Activated CD4-positive, alpha-beta T cell treated with anti-CD3 and anti-CD28 coated beads, Interleukin-2, Interleukin-6, amounts not matched to agents 100 ng/mL and 50 ng/mL, durations not matched to agents 16 hours and 8 hours (primary cell): ENCODE data around the gene CFAP46.
"Not testable (repeated sequence)": the region's sequence is repeated elsewhere in the genome, so short reads cannot be mapped to it uniquely, and the experiment has no call there.

Source experiments
- DNase-seq: peaks from one replicate; pipeline ENCODE4 v3.0.0-alpha.2; 2020

CFAP46 gene

GRCh38 chr10:132943791-132944404 is 1.5 kb upstream of the CFAP46 start:
- DNase-seq = no peak

DNA sequence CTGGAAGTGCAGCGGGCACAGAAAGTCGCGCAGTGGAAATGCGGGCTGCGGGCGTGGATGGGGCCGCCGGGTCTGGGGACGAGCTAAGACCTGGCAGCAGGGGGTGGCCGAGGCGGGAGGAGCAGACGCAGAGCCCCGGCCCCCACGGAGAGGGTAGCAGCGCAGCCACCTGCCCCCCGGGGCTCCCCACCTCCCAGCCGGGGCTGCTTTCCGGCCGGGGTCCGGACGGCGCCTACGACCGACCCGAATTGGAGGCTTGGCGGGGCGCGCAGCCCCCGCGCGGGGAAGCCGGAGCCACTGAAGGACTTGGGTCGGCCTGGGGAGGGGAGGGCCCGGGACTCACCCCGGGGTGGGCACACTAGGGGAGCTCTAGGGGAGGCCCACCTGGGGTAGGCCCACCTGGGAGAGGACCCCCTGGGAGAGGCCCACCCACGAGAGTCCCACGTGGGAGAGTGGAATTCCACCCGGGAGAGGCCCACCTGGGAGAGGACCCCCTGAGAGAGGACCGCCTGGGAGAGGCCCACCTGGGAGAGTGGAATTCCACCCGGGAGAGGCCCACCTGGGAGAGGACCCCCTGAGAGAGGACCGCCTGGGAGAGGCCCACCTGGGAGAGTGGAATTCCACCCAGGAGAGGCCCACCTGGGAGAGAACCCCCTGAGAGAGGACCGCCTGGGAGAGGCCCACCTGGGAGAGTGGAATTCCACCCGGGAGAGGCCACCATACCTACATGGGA is 854 bp upstream of the CFAP46 start:
- no peak for DNase-seq

GRCh38 chr10:132941640-132942051 is 724 bp downstream of the CFAP46 start:
- DNase-seq = no peak

- DNase-seq = no peak
Observed at GRCh38 chr10:132940791-132941465, 1.4 kb downstream of the CFAP46 start.

DNA sequence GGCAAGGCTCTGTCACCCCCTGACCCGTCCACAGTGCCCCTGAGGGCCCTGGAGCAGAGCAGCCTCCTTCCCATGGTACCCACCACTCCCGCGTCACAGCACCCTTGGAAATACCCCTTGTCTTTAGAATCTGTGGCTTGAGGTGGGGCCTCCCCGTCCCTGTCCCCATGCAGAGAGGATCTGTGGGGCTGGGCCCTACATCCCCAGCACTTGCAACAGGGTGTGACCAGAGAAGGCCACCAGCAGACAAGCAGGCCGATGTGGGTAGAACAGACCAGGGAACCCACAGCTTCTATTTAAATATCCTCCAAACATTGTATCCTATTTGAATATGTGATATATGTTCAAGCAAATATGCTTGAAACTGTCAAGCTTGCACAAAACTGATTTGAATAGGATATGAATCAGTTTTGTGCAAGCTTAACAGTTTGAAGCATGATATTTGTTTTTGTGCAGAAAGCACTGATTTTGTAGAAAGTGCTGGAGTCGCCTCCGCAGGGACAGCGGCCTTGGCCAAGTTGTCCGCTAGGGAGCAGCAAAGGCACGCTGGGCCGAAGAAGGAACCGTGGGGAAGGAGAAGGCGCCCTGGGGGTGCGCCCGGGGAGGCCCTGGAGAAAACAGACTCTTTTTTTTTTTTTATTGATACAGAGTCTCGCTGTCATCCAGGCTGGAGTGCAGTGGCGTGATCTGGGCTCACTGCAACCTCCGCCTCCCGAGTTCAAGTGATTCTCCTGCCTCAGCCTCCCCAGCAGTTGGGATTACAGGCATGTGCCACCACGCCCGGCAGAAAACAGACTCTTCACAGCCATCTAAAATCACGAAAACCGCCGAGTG is 2.2 kb downstream of the CFAP46 start:
- peak; percentile 69 for DNase-seq

DNA sequence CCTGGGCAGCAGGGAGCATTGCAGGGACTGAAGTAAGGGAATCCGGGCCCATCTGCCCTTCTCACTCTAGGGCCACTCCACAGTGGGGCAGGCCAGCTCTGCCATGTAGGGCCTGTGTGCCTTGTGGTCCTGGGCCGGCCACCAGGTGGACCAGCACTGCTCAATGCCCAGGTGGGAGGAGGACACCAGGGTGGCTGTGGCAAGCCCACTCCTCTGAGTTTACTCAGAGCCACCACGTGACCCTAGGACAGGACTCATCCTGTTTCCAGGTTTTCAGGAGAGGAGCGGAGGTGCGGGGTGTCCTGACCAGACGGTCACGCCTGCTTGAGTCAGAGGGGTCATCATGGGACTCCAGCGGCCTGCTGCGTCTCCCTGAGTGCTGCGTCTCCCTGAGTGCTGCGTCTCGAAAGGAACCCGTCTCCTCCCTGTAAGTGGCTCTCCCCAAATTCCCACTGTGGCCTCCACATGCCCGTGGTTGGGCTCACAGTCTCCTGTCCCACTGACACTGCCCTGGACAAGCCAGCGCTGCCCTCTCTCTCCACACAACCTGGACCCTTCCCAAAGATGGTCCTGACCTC is 2.9 kb downstream of the CFAP46 start:
- DNase-seq = no peak

- no peak for DNase-seq
Observed at GRCh38 chr10:132938472-132939339, 3.7 kb downstream of the CFAP46 start.

- no peak for DNase-seq
Observed at GRCh38 chr10:132937861-132938260, 4.5 kb downstream of the CFAP46 start.

DNA sequence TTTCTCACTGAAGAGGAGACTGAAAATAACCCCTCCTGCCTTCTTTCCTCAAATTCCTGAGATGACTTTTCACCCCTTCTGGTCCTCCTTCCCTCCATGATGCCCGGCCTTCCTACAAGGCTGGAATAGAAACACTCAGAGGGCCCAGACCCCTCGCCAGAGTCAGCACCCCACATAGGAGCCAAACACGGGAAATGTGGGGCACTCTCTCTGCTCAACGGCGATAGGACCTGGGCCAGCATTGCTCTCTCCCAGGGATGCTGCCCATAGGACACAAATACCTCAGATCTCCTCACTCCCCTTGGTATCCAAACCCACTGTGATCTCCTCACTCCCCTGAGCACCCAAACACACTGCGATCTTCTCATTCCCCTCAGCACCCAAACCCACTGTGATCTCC is 7.4 kb downstream of the CFAP46 start:
- DNase-seq = no peak

DNA sequence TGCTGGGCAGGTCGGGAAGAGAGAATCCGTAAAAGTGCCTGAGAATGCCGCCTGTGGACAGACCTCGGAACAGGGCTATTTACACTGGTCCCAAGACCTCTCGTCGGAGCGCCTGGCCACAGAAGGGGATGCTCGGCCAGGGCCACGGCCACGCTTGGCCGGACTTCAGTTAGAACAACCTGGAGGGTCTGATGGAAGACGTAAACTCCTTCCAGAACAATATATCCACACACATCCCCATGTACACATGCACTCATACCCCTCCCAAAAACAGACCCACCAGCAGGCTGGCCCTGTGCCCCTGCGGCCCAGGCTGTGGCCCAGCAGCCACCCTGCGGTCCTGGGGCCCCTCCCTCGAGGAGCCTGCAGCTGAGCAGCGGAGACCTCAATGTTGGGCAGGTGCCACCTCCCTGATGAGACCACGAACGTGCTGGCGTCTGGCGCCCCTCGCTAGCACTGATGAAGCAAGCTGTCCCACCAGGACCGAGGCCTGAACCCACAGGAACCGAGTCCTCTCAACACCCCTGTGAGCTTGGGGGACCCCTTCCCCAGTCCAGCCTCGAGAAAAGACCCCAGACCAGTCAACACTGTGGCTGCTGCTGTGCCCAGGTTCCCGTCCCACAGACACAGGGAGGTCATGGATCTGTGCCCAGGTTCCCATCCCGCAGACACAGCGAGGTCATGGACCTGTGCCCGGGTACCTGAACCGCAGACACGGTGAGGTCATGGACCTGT is 8.9 kb downstream of the CFAP46 start:
- no peak for DNase-seq

DNA sequence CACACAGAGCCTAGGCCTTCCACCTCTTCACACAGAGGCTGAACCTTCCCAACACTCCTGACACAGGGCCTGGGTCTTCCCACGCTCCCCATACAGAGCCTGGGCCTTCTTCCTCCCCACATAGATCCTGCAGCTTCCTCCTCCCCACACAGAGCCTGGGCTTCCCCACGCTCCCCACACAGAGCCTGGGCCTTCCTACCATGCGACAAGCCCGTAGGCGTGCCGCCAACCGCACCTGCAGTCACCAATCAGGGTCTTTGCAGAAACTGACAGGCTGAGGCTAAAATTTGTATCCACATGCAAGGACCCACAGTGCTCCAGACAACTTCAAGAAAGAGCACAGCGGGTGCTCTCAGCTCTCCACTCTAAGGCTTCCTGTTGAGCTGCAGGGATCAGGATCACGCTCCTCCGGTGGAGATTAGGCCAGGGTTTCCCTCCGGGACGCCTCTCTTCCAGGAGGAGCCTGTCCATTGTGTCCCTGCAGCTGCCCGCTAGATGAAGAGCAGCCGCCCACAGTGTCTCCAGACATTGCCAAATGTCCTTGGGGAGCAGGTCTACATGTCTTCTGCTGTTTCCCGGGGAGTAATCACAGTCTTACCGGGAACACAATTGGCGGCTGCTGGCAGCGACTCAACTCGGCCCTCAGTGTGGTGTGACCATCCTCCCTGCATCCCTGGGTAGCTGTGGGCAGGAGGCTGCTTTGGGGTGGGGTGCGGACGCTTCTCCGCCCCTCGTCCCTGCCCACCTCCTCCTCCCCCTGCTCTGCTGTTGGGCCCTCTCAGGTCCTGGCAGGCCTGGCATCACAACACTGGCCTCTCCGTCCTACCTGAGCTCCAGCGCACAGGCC is 9.7 kb downstream of the CFAP46 start:
- peak; percentile 31 for DNase-seq

DNA sequence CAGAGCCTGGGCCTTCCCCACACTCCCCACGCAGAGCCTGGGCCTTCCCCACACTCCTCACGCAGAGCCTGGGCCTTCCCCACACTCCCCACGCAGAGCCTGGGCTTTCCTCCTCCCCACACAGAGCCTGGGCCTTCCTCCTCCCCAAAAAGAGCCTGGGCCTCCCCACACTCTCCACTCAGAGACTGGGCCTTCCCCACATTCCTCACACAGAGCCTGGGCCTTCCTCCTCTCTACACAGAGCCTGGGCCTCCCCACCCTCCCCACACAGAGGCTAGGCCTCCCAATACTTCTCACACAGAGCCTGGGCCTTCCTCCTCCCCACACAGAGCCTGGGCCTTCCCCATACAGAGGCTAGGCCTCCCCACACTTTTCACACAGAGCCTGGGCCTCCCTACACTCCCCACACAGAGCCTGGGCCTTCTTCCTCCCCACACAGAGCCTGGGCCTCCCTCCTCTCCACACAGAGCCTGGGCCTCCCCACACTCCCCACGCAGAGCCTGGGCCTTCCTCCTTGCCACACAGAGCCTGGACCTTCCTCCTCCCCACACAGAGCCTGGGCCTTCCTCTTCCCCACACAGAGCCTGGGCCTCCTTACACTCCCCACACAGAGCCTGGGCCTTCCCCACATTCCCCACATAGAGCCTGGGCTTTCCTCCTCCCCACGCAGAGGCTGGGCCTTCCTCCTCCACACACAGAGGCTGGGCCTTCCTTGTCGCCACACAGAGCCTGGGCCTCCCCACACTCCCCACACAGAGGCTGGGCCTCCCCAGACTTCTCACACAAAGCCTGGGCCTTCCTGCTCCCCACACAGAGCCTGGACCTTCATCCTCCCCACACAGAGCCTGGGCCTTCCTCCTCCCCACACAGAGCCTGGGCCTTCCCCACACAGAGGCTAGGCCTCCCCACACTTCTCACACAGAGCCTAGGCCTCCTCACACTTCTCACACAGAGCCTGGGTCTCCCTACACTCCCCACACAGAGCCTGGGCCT is 10.8 kb downstream of the CFAP46 start:
- DNase-seq = peak; percentile 34

DNA sequence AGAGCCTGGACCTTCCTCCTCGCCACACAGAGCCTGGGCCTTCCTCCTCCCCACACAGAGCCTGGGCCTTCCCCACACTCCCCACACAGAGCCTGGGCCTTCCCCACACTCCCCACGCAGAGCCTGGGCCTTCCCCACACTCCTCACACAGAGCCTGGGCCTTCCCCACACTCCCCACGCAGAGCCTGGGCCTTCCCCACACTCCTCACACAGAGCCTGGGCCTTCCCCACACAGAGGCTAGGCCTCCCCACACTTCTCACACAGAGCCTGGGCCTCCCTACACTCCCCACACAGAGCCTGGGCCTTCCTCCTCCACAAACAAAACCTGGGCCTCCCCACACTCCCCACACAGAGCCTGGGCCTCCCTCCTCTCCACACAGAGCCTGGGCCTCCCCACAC is 11.7 kb downstream of the CFAP46 start:
- not testable (repeated sequence) for DNase-seq

GRCh38 chr10:132929953-132930548 is 12.3 kb downstream of the CFAP46 start:
- no peak for DNase-seq

DNA sequence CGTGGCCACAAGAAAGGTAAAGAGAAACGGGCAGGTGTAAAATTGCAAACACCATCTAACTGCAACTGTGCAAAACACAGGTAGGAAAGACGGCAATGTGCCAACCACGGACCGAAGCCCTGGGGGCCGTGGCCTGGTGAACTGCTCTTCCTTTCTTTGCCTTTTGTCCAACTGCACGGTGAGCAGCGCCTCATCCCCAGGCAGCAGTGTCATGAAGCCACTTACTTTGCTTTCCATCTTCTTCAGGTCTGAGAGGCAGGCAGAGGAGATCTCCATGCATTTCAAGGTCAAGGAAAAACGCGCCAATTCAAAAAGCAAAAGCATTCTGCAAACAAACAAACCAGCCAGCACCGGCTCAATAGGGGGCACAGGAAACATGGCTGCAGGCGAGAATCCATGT is 12.9 kb downstream of the CFAP46 start:
- no peak for DNase-seq

DNA sequence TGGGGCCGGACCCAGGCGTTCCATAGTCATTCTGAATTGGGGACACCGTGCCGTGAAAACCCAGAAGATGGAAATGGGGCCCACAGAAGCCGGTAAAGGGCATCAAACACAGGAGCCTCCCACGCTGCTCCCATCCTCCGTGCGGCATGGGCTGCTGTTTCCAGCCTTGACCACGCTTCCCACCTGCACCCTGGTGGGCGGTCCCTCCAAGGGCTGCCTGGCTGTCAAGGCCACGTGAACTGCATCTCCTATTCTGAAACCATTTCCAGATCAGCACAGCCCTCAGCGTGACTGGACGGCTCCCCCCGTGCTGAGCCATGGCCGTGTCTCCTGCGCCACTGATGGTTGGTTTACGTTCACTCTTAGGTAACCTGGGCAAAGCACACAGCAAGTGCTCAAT is 14.1 kb downstream of the CFAP46 start:
- no peak for DNase-seq

- no peak for DNase-seq
Observed at GRCh38 chr10:132927824-132928223, 14.5 kb downstream of the CFAP46 start.
